Mucosa of descending colon (tissue), 3 donors: ENCODE data around the gene PTPRJ. TPM values are rescaled to one million over a fixed set of nuclear protein-coding genes. Genes with fewer than 3 reads are reported as not detected.

ENCODE experiments used
- ATAC-seq: fragments of 200-7000 bp; cut with Tn5 transposase; one replicate; pipeline ENCODE4 v1.9.1; 2020; ENCODE audit warnings: mild to moderate bottlenecking, moderate library complexity
- DNase-seq, 3 donors: peaks; one replicate each; pipeline ENCODE4 v3.0.0-alpha.2; 2020
- H3K36me3 ChIP-seq: fragments of 200-600 bp; one replicate; pipeline ENCODE4 v1.8.0; 2021; ENCODE audit warnings: low read depth, mild to moderate bottlenecking
- H3K4me1 ChIP-seq: fragments of 200-600 bp; one replicate; pipeline ENCODE4 v1.8.0; 2021; ENCODE audit warnings: low read depth, mild to moderate bottlenecking
- H3K4me3 ChIP-seq: fragments of 200-600 bp; one replicate; pipeline ENCODE4 v1.8.0; 2021; ENCODE audit warnings: mild to moderate bottlenecking
- H3K9me3 ChIP-seq: fragments of 200-600 bp; one replicate; pipeline ENCODE4 v1.8.0; 2021; ENCODE audit warnings: mild to moderate bottlenecking
- CTCF ChIP-seq: fragments of 200-600 bp; IDR thresholded peaks from one replicate; pipeline ENCODE4 v1.8.0; 2022; ENCODE audit warnings: antibody characterized with exemption, mild to moderate bottlenecking
- intact Hi-C, 2 donors: fragments of 100-400 bp; cut with DNase I in 1 of 2; cut with micrococcal nuclease in 1 of 2; formaldehyde crosslinking; loops; one replicate each; pipeline versions ENCODE4 v1.11.0 to v1.11.1; 2022; cut with DNase I, micrococcal nuclease
- total RNA-seq, 3 donors: library from RNA; stranded (reverse); fragmentation: NEBNext Ultra II Directional in 2 of 3; extraction: Animal tissue kit (Norgen Biotek cat#: 25700) in 2 of 3; gene quantifications; one replicate each; pipeline versions ENCODE4 v1.2.1 to v1.2.4, GENCODE V29; 2021 to 2023
- donor health status: DM: no; HTN: no; CAD: no; lungs with moderate emphysema.
- donor health status: DM: no; HTN: no; CAD: no.
- donor health status: DM: no; HTN: yes; CAD: no.

Gene PTPRJ
- total RNA-seq, 3 donors from 2014 or later = 27.8 to 54.6 (median 44.0) TPM

- DNase-seq (no peak), ATAC-seq (peak; percentile 27)
- no peak overlapping the region for H3K4me3 ChIP-seq
- no peaks in the 10 kb centered on the region for H3K36me3 ChIP-seq
- intact Hi-C loops = no loop called here
- peaks cover 11% of the 10 kb centered on the region for H3K4me1 ChIP-seq
- TF ChIP-seq CTCF = no peak
- H3K9me3 ChIP-seq = no peaks in the 10 kb centered on the region
These were observed 26.1 kb downstream of the PTPRJ start for GRCh38 chr11:48006301-48006992.

- peaks cover 9% of the 10 kb centered on the region for H3K4me1 ChIP-seq
These were observed 27.3 kb downstream of the PTPRJ start for GRCh38 chr11:48007677-48008076.

GRCh38 chr11:48008951-48009270, 28.6 kb downstream of the PTPRJ start:
- Histone ChIP-seq H3K4me1 (peaks cover 15% of the 10 kb centered on the region), H3K9me3 (no peaks in the 10 kb centered on the region), H3K4me3 (no peak overlapping the region), H3K36me3 (no peaks in the 10 kb centered on the region)
- ATAC-seq (no peak), DNase-seq (no peak)
- no peak for TF ChIP-seq CTCF
- intact Hi-C loops = no loop called here

More at GRCh38 chr11:48007677-48008076, 27.3 kb downstream of the PTPRJ start:
- TF ChIP-seq CTCF = no peak
- no peak overlapping the region for H3K4me3 ChIP-seq
- H3K36me3 ChIP-seq = no peaks in the 10 kb centered on the region
- H3K9me3 ChIP-seq = no peaks in the 10 kb centered on the region
- intact Hi-C loops = no loop called here
- no peak for DNase-seq
- peak; percentile 34 for ATAC-seq

GRCh38 chr11:48011102-48011797, 30.9 kb downstream of the PTPRJ start:
- Histone ChIP-seq H3K4me3 (no peak overlapping the region), H3K9me3 (no peaks in the 10 kb centered on the region), H3K36me3 (no peaks in the 10 kb centered on the region), H3K4me1 (peaks cover 6% of the 10 kb centered on the region)
- no peak for TF ChIP-seq CTCF
- intact Hi-C loops = no loop called here
- ATAC-seq (no peak), DNase-seq (no peak)

- peak; percentile 41 for ATAC-seq
- Histone ChIP-seq H3K9me3 (no peaks in the 10 kb centered on the region), H3K36me3 (no peaks in the 10 kb centered on the region), H3K4me3 (no peak overlapping the region), H3K4me1 (peaks cover 6% of the 10 kb centered on the region)
- intact Hi-C loops = no loop called here
- TF ChIP-seq CTCF = no peak
- DNase-seq = no peak
These were observed 31.5 kb downstream of the PTPRJ start for GRCh38 chr11:48011798-48012391.
